Measurements from ENCODE around the gene TENM3. TPM values are rescaled to one million over a fixed set of nuclear protein-coding genes. Genes with fewer than 3 reads are reported as not detected.

TENM3 gene
- total and polyA plus RNA-seq, 2 of the 8 experiments (the other 6 are each of a cell fraction or from before 2014, with no cell fraction given) = 36.9 to 69.3 TPM

DNA sequence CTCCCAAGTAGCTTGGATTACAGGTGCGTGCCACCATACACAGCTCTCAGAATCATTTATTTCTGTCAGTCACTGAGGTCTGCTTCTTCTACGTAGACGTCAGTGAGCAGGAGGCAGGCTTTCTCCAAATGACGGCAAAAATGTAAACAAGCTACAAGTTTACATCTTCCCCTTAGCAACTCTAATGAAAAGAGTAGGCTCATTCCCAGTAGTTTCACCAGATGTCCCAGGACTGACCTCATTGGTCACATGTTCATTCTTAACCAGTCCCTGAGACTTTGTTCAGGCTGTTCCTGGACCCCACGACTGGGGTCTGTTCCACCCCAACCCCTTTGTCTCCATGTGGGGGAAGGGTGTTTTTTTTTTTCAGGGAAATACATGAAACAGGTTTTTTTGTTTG, 67.1 kb downstream of the TENM3 start:
- Histone ChIP-seq H2BK15ac (ENCODE audit: low read length) (no peak overlapping the region), H3K4me1 (replicated peaks in 1 of 4; ENCODE audit: control insufficient read depth in 3 of 4, insufficient read depth in 4 of 4, low read length in 3 of 4) (no peaks in the 10 kb centered on the region), H3K9ac (replicated peaks in 1 of 4; ENCODE audit: extremely low read depth in 1 of 4, low read depth in 3 of 4, low read length in 3 of 4) (no peak overlapping the region), H4K20me1 (replicated peaks in 1 of 2; ENCODE audit: control insufficient read depth in 1 of 2, insufficient read depth in 2 of 2, low read length in 2 of 2) (no peaks in the 10 kb centered on the region), H3K36me3 (ENCODE audit: control insufficient read depth in 2 of 4, insufficient read depth in 4 of 4, low read length in 3 of 4) (peaks cover 0 to 6% (median 2%) of the 10 kb centered on the region in 4 experiments; a peak in 3 of 8 replicates), H2AFZ (ENCODE audit: low read length) (no peak overlapping the region), H3K56ac (replicated peaks; ENCODE audit: insufficient read length, low read depth, low read length) (no peak overlapping the region), H4K91ac (replicated peaks; ENCODE audit: insufficient read length, low read length) (no peak overlapping the region), H3K4me2 (ENCODE audit: insufficient read depth in 1 of 2, low read depth in 2 of 2, low read length in 2 of 2) (no peak overlapping the region), H4K5ac (ENCODE audit: insufficient read length, low read depth, low read length) (no peak overlapping the region), H3K18ac (ENCODE audit: extremely low read depth, low read length) (no peak overlapping the region), H3K79me2 (ENCODE audit: control insufficient read depth in 1 of 2, insufficient read depth in 2 of 2, low read length in 2 of 2) (no peaks in the 10 kb centered on the region), H4K8ac (ENCODE audit: extremely low read depth, insufficient read depth, low read length) (no peak overlapping the region), H3K23ac (ENCODE audit: insufficient read length) (no peak overlapping the region), H2BK120ac (replicated peaks; ENCODE audit: low read depth, low read length) (no peak overlapping the region), H3K79me1 (ENCODE audit: low read depth, low read length) (peaks cover 2% of the 10 kb centered on the region; the same call in 1 of the 2 replicates), H3K14ac (ENCODE audit: insufficient read length) (no peak overlapping the region), H3K4me3 (ENCODE audit: extremely low read depth in 1 of 4, insufficient read depth in 2 of 4, low read depth in 3 of 4, low read length in 4 of 4) (no peak overlapping the region), H2BK12ac (ENCODE audit: low read depth, low read length) (no peak overlapping the region), H3K27ac (ENCODE audit: low read depth, low read length) (no peak overlapping the region), H3K9me3 (ENCODE audit: insufficient read depth in 2 of 2, low read depth in 1 of 2, low read length in 1 of 2) (peaks cover 6 to 11% of the 10 kb centered on the region in 2 experiments; a peak in 3 of 4 replicates), H3K4ac (replicated peaks; ENCODE audit: insufficient read length, low read depth, low read length) (no peak overlapping the region), H2BK20ac (ENCODE audit: low read length) (no peak overlapping the region), H3K27me3 (replicated peaks in 1 of 4; ENCODE audit: control insufficient read depth in 3 of 4, extremely low read depth in 1 of 4, insufficient read depth in 3 of 4, low read length in 3 of 4) (peaks cover 0 to 1% (median 0%) of the 10 kb centered on the region in 4 experiments; a peak in 1 of 7 replicates), H2AK5ac (ENCODE audit: low read depth, low read length) (no peak overlapping the region), H3K23me2 (ENCODE audit: low read depth, low read length) (peaks cover 2% of the 10 kb centered on the region; the same call in 1 of the 2 replicates), H2BK5ac (ENCODE audit: low read depth, low read length) (no peak overlapping the region)
- ChIA-PET CTCF (ENCODE audit: partially characterized antibody) (interaction anchor here (1.1 kb wide), 1 partner anchor 8 kb away, joined by 3 read pairs; no protein-coding TSS in a partner anchor), POLR2A (ENCODE audit: partially characterized antibody) (no interaction called here)
- FAIRE-seq (no peak), DNase-seq (ENCODE audit: low read depth in 1 of 2, low spot score in 2 of 2) (no peak)
- 98% methylated on average over 5 of the region's 5 CpGs; no CpG with 5 or more reads in 1 of the 2 experiments for WGBS, 2 experiments (ENCODE audit: extremely low coverage in 1 of 2, insufficient coverage in 1 of 2, insufficient read length in 1 of 2, insufficient replicate concordance in 2 of 2, low coverage in 1 of 2, low lambda C conversion rate in 2 of 2, missing lambda C conversion rate in 1 of 2)
- TF ChIP-seq SP1 (IDR thresholded peaks at IDR 0.05; ENCODE audit: low read depth, low read length) = no peak
- no peak for TF ChIP-seq KDM4A (IDR thresholded peaks at IDR 0.05; ENCODE audit: low read depth, low read length, severe bottlenecking)
- TF ChIP-seq SIRT6 (IDR thresholded peaks at IDR 0.05; ENCODE audit: low read length) = no peak
